Hematopoietic multipotent progenitor cell treated with erythropoietin and hydrocortisone succinate and interleukin-3 and kit ligand, for 8 days (in vitro differentiated cells): ENCODE results near the gene TUBB6.
A peak's percentile ranks its signal among the peaks of the same experiment; 100 is the strongest.

Source experiments
- DNase-seq: peaks from one replicate; pipeline ENCODE4 v3.0.0-alpha.2; 2015

The TUBB6 gene

DNA sequence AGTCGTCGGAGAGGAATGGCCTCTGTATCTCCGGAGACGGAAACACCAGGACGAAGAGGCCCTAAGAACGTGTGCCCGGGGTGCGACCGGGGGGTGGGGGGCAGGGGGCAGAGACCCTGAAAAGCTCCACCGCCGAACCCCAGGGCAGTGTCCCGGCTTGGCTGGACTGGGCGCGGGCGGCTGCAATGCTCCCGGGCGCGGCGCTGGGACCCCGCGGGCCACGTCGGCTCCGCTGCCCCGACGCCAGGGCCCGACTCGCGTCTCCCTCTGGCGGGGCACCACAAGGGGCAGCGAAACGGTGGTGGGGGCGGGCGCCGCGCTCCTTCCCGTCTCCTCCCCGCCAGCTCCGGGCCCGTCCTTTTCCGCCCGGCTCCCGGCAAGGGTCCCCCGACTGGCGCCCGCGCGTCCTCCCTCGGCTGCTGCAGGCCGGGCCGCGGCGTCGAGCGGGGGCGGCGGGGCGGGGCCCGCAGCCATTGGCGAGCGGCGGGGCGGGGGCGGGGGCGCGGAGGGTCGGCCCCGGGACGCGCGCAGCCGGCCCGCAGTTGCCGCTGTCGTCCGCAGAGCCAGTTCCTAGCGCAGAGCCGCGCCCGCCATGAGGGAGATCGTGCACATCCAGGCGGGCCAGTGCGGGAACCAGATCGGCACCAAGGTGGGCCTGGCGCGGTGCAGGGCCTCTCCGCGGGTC, at the start of gene TUBB6:
TUBB6 (plus strand) TSS at position 541 of the 685 bp plus-strand sequence; CDS start at position 593, 52 bp downstream.
- peak; percentile 73 for DNase-seq

GRCh38 chr18:12258719-12259705, 49.0 kb upstream of the TUBB6 start:
- DNase-seq = no peak

DNA sequence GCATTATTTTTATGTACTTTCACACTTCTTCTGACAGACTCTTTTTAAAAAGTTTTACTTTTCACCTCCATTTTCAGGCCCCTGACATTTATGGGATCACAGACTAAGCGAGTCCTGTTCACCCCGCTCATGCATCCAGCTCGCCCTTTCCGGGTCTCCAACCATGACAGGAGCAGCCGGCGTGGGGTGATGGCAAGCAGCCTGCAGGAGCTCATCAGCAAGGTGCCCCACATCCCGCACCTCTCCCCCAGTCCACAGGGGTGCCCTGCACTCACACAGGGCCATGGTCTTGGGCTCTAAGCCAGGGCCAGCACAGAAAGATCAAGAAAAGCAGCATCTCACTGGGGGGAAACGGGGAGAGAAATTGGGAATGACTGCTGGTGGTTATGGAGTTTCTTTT, 45.3 kb upstream of the TUBB6 start:
- DNase-seq = no peak

- DNase-seq = no peak
Measured at GRCh38 chr18:12264864-12265263, 43.2 kb upstream of the TUBB6 start.

- DNase-seq = peak; percentile 82
Measured at GRCh38 chr18:12271376-12272235, 36.4 kb upstream of the TUBB6 start.

DNA sequence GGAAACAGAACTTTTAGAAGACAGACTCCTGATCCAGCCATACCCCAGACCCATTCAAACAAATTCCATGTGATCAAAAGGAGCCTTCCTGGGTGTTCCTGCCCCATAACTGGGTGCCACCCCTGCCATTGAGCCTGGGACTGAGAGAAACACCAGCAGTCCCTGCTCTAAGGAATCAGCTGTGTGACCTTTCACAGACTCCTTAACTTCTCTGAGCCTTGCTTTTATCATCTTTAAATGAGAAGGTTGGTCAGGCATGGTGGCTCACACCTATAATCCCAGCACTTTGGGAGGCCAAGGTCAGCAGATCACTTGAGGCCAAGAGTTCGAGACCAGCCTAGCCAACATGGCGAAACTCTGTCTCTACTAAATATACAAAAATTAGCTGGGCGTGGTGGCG, 33.2 kb upstream of the TUBB6 start:
- no peak for DNase-seq

GRCh38 chr18:12276736-12277554, 31.1 kb upstream of the TUBB6 start:
- DNase-seq = no peak

DNA sequence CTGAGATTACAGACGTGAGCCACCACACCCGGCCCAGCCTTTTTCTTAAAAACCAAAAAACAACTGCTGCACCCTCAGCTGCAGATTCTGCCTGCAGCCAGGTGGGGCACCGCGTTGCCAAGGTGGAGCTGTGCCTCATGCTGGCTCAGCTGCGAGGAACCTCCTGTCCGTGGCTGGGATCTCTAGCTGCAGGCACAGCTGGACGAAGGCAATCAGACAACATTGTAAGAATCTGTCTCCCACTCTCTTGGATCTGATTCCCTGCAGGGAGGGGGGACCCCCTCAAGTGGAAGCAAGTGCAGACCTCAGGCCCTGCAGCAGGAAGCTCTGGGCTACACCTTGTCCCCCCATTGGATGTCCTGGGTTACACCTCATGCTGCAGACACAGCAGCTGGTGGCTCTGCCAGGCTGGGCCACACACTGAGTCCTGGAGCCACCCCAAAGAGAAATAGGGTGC, 29.8 kb upstream of the TUBB6 start:
- DNase-seq = no peak

GRCh38 chr18:12278741-12279682, 29.0 kb upstream of the TUBB6 start:
- DNase-seq = no peak

GRCh38 chr18:12279781-12280531, 28.1 kb upstream of the TUBB6 start:
- no peak for DNase-seq

- DNase-seq = no peak
Measured at GRCh38 chr18:12281861-12282260, 26.2 kb upstream of the TUBB6 start.

- no peak for DNase-seq
Measured at GRCh38 chr18:12282442-12283039, 25.5 kb upstream of the TUBB6 start.

DNA sequence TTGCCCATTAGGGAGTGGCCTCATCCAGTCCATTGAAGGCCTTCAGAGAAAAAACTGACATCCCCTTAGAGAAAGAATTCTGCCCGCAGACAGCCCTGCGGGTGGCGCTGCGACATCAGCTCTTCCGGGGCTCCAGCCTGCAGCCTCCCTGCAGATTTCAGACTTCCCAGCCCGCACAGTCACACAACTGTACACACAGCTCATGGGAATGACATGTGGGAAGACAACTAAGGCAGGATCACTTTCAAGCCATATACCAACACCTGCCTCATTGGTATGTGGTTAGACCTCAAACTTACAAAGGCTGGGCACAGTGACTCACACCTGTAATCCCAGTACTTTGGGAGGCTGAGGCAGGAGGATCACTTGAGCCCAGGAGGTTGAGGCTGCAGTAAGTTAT, 24.8 kb upstream of the TUBB6 start:
- DNase-seq = peak; percentile 26

DNA sequence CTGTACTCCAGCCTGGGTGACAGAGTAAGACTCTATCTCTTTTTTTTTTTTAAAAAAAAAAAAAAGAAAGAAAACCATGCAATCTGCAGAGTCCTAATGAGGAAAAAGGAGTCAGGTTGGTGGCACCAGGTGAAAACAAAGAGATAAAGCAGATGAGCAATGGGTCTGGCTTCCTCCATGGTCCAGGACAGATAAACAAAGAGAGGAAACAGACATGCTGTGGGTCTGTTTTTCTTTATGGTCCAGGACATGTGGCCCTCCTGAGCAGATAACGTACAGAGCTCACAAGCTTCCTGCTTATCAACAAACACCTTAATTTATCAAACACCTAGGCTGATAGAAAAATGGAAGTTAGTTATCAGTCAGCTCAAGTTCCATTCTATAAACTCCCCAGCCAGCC, 24.4 kb upstream of the TUBB6 start:
- DNase-seq = peak; percentile 59

DNA sequence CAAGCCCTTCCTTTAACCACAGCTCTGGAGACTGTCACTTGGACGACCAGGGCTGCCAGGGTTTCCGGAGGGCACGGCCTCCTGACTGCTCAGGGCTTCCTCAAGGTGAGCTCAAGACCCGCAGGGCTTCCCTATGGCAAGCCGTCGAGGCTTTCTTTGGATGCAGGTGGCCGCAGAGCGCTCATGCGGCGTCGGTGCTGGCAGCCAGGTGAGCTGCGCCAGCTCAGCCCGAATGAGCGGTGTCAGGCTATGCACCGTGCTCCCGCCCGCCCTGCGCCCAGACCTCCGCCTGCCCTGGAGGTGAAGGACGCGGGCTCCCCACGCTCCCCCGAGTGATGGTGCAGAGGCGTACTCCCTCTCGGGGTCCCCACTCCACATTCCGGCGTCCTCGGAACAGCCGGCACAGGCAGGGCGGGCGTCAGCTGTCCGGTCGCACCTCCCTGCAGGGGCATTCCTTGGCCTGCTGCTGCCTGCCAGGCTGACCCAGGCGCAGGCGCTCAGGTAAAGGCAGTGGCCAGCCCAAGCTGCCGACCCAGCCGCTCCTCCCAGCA, 20.8 kb upstream of the TUBB6 start:
- no peak for DNase-seq

DNA sequence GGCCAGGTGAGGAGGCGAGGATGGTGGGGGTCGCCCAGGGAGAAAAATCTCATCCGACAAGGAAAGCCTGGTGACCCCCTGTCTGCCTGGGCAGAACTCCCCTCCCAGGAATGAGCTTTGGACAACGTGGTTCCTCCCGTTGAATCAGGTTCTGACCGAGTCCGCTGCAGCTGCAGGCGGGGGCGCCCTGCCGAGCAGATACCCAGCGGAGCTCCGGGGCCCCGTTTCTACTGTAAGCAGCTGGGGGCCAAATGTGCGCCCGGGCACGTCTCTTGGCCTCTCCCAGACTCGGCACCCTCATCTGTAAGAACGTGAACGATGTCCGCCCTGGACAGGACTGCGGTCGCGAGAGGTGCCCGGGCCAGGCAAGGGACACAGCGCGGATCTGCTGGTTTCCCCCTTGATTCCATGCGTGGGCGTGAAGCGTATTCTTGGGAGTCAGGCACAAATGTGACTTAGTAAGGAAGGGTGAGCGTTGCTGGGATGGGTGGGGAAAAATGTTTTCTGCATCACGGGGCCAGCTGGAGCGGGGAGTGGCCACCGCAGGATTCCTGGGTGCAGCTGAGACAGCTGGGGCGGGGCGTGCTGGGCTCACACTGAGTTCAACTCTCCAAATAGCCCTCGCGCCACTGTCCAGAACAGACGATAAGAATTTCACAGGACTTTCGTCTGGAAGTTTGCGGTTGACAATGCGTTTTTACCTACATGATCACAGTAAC, 20.2 kb upstream of the TUBB6 start:
- peak; percentile 38 for DNase-seq

DNA sequence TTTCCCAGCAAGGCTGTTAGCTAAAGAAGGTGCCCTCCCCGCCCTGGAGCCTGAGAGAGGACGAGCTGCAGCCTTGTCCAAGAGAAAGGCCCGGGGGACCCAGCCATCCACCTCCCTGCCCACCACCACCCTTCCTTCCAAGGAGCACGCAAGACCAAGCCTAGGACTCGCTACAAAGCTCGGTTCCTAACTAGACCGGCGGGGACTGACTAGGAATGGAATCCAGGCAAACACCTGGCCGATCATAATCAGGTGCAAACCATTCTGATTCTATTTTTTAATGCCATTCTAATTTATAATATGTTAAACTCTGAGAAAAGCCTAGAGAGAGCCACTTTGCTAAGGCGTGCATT, 19.7 kb upstream of the TUBB6 start:
- no peak for DNase-seq

GRCh38 chr18:12290086-12290485, 18.0 kb upstream of the TUBB6 start:
- DNase-seq = no peak

- no peak for DNase-seq
Measured at GRCh38 chr18:12291161-12291560, 16.9 kb upstream of the TUBB6 start.
